Common myeloid progenitor, CD34-positive (primary cell): ENCODE results near the gene NUDC.

Source experiments
- CTCF ChIA-PET: fragments of 350-600 bp; sonication (Branson Sonifier 250); formaldehyde crosslinking; loops from one replicate; lab custom pipeline; 2021; ENCODE audit warnings: antibody characterized with exemption; lab: Charles Lee
- POLR2A ChIA-PET: fragments of 350-600 bp; sonication (Branson Sonifier 250); formaldehyde crosslinking; loops from one replicate; lab custom pipeline; 2021; ENCODE audit warnings: antibody characterized with exemption; lab: Charles Lee
- DNase-seq, 3 donors: peaks; one replicate each; pipeline versions ENCODE4 v3.0.0 to v3.0.0-alpha.2; 2013
- H3K27ac ChIP-seq, 2 experiments: 1 replicate in 1 of 2; 2 replicates in 1 of 2; pipeline ENCODE4 v1.7.0; 2013; ENCODE audit warnings: inconsistent platforms in 2 of 2, low read length in 2 of 2, mild to moderate bottlenecking in 2 of 2, low read depth in 1 of 2, moderate library complexity in 1 of 2; ENCODE audit not compliant: severe bottlenecking in 2 of 2, insufficient read depth in 1 of 2, poor library complexity in 1 of 2
- H3K27me3 ChIP-seq, 5 experiments: replicated peaks in 2 of 5; 1 replicate in 3 of 5; 2 replicates in 2 of 5; pipeline versions ENCODE4 v1.6.1 to v1.7.0; 2013; ENCODE audit warnings: low read length in 4 of 5, mild to moderate bottlenecking in 2 of 5, moderate library complexity in 2 of 5, inconsistent platforms in 1 of 5; ENCODE audit not compliant: insufficient read depth in 5 of 5, control insufficient read depth in 4 of 5
- H3K36me3 ChIP-seq, 4 experiments: 1 replicate in 2 of 4; 2 replicates in 2 of 4; pipeline versions ENCODE4 v1.6.1 to v1.7.0; 2013; ENCODE audit warnings: low read length in 3 of 4, control low read depth in 1 of 4, mild to moderate bottlenecking in 1 of 4; ENCODE audit not compliant: control insufficient read depth in 4 of 4, insufficient read depth in 4 of 4
- H3K4me1 ChIP-seq, 4 experiments: 1 replicate in 3 of 4; 2 replicates in 1 of 4; pipeline versions ENCODE4 v1.6.1 to v1.7.1; 2013; ENCODE audit warnings: low read length in 3 of 4, mild to moderate bottlenecking in 3 of 4, control low read depth in 1 of 4, inconsistent platforms in 1 of 4, moderate library complexity in 1 of 4; ENCODE audit not compliant: control insufficient read depth in 4 of 4, insufficient read depth in 4 of 4; ENCODE audit errors: control extremely low read depth in 1 of 4
- H3K4me3 ChIP-seq, 7 experiments: 1 replicate in 4 of 7; 2 replicates in 3 of 7; pipeline versions ENCODE4 v1.5.1 to v1.7.0; 2013; ENCODE audit warnings: mild to moderate bottlenecking in 7 of 7, low read length in 6 of 7, moderate library complexity in 6 of 7, inconsistent platforms in 2 of 7, low read depth in 2 of 7, control low read depth in 1 of 7; ENCODE audit not compliant: insufficient read depth in 4 of 7, control insufficient read depth in 1 of 7; ENCODE audit errors: extremely low read depth in 1 of 7
- H3K9me3 ChIP-seq, 5 experiments: 1 replicate in 4 of 5; 2 replicates in 1 of 5; pipeline versions ENCODE4 v1.6.1 to v1.7.1; 2013; ENCODE audit warnings: low read length in 4 of 5, mild to moderate bottlenecking in 2 of 5, inconsistent platforms in 1 of 5, low read depth in 1 of 5, moderate library complexity in 1 of 5; ENCODE audit not compliant: control insufficient read depth in 4 of 5, insufficient read depth in 2 of 5; ENCODE audit errors: control extremely low read depth in 1 of 5
- WGBS: methylation state at CpG from one replicate; pipeline ENCODE4 v1.1.5; 2013; ENCODE audit not compliant: insufficient coverage; 5-methylcytosine and 5-hydroxymethylcytosine counted together

The NUDC gene

GRCh38 chr1:26949266-26949925, 27.9 kb downstream of the NUDC start:
- Histone ChIP-seq H3K27me3 (no peaks in the 10 kb centered on the region), H3K4me3 (no peak overlapping the region), H3K9me3 (no peaks in the 10 kb centered on the region), H3K27ac (no peak overlapping the region), H3K36me3 (peaks cover 0 to 24% (median 17%) of the 10 kb centered on the region in 4 experiments), H3K4me1 (no peaks in the 10 kb centered on the region)
- WGBS: no CpG with 5 or more reads among the region's 1 CpG
- POLR2A ChIA-PET: no interaction called here
- CTCF ChIA-PET: interaction anchor here (0.5 kb wide), 1 partner anchor 326 kb away, joined by 3 read pairs; no protein-coding TSS in a partner anchor
- DNase-seq: no peak

DNA sequence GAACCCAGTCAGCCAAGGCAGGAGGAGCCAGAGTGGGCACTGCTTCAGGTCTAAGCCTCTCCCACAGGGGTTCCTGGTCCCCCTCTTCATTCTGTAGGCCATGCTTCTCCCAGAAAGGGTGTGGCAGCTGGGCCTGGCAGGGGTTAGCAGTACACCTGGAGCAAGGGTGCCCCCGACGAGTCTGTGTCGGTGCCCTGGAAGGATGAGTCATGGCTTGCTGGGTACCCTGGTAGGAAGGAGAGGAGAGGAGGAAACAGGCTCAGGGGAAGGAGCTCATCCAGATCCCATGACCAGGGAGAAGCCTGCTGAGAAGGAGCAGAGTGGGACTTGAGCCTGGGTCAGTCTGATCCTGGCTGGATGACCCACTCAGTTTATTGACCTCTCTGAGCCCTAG, 28.4 kb downstream of the NUDC start:
- Histone ChIP-seq H3K9me3 (no peaks in the 10 kb centered on the region), H3K27ac (no peak overlapping the region), H3K27me3 (no peaks in the 10 kb centered on the region), H3K4me1 (no peaks in the 10 kb centered on the region), H3K36me3 (peaks cover 0 to 22% (median 16%) of the 10 kb centered on the region in 4 experiments), H3K4me3 (no peak overlapping the region)
- ChIA-PET POLR2A (no interaction called here), CTCF (interaction anchor here (0.8 kb wide), 1 partner anchor 13 kb away, joined by 3 read pairs; no protein-coding TSS in a partner anchor)
- WGBS: 86% methylated on average over 1 of the region's 3 CpGs
- DNase-seq: no peak

DNA sequence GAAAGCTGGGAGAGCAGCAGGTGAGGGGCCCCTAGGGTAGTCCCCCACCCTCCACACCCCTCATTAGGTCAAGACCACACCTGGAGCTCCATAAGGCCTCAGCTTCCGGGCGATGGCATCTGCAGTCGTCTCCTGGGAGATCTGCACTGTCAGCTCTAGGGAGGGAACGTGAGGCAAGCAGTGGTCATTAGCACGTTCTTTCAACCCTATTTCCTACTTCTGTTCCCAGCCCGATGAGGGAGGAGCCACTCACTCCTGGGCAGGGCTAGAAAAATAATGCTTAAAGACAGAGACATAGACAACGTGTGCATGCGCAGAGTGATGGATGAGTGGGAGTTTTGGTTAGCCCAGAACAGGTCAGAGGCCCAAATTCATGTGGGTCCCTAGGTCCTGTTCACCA, 29.1 kb downstream of the NUDC start:
- Histone ChIP-seq H3K9me3 (no peaks in the 10 kb centered on the region), H3K4me1 (no peaks in the 10 kb centered on the region), H3K27me3 (no peaks in the 10 kb centered on the region), H3K36me3 (peaks cover 0 to 16% (median 11%) of the 10 kb centered on the region in 4 experiments), H3K27ac (no peak overlapping the region), H3K4me3 (no peak overlapping the region)
- WGBS: 87% methylated on average over 8 of the region's 8 CpGs
- DNase-seq: no peak
- ChIA-PET CTCF (interaction anchor here (0.8 to 1.1 kb wide), 2 partner anchors 12 to 68 kb away, joined by 3 read pairs; no protein-coding TSS in a partner anchor), POLR2A (interaction anchor here (0.6 kb wide), 1 partner anchor 418 kb away, joined by 3 read pairs; no protein-coding TSS in a partner anchor)

GRCh38 chr1:26951216-26951615, 29.7 kb downstream of the NUDC start:
- WGBS: 98% methylated on average over 14 of the region's 14 CpGs

DNA sequence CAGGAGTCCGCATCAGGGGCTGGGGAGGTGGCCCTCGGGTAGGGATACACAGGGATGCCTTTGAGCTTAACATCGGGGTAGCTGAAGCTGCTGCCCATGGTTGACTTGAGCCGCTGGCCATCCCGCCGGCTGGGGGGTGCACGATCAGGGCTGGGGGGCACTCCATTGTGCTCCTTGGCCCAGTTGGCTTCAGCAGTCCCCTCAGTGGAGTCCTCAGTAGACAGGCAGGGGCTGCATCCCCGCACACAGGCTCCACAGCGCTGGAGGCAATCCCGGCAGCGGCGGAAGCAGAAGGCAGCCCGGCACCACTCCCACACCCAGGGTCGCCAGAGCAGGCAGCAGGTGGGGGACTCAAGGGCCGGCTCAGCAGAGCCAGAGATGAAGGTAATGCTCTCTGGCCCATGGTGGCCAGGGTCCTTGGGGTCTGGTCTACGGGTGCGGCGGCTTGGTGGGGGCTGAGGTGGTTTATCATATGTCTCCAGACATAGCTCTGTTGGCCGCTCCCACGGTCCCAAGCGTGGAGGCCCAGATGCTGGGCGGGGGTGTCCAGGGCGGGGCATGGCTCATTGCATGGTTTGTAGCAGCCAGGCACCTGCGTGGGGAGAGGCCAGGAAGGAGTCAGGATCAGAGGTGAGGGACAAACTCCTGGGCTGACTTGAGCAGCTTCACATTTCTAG, 30.4 kb downstream of the NUDC start:
- peaks cover 2 to 10% (median 6%) of the 10 kb centered on the region in 5 experiments for H3K9me3 ChIP-seq
- DNase-seq: no peak
- H3K27ac ChIP-seq: no peak overlapping the region
- ChIA-PET POLR2A (no interaction called here), CTCF (interaction anchor here (0.6 kb wide), 1 partner anchor 8 kb away, joined by 3 read pairs; no protein-coding TSS in a partner anchor)
- 93% methylated on average over 19 of the region's 24 CpGs for WGBS
- no peaks in the 10 kb centered on the region for H3K4me1 ChIP-seq
- H3K36me3 ChIP-seq: peaks cover 0 to 3% (median 3%) of the 10 kb centered on the region in 4 experiments
- H3K4me3 ChIP-seq: no peak overlapping the region
- peaks cover 0 to 7% (median 2%) of the 10 kb centered on the region in 5 experiments for H3K27me3 ChIP-seq

More at GRCh38 chr1:26951216-26951615, 29.7 kb downstream of the NUDC start:
- no peak for DNase-seq
- CTCF ChIA-PET: interaction anchor here (1.1 kb wide), 1 partner anchor 68 kb away, joined by 3 read pairs; no protein-coding TSS in a partner anchor
- POLR2A ChIA-PET: no interaction called here
- H3K27ac ChIP-seq: no peak overlapping the region
- H3K9me3 ChIP-seq: peaks cover under 1 to 5% (median 4%) of the 10 kb centered on the region in 5 experiments
- H3K27me3 ChIP-seq: peaks cover 0 to 2% (median 0%) of the 10 kb centered on the region in 5 experiments
- H3K36me3 ChIP-seq: peaks cover 0 to 10% (median 6%) of the 10 kb centered on the region in 4 experiments
- H3K4me1 ChIP-seq: no peaks in the 10 kb centered on the region
- no peak overlapping the region for H3K4me3 ChIP-seq

DNA sequence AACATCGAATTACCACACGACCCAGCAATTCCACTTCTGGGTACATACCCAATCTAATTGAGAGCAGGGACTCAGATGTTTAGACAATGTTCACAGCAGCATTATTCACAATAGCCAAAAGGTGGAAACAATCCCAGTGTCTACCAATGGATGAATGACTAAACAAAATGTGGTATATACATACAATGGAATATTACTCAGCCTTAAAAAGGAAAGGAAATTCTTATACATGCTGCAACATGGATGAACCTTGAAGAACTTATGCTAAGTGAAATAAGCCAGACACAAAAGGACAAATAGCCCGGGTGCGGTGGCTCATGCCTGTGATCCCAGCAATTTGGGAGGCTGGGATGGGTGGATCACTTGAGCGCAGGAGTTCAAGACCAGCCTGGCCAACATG, 31.8 kb downstream of the NUDC start:
- H3K4me1 ChIP-seq: no peaks in the 10 kb centered on the region
- H3K4me3 ChIP-seq: no peak overlapping the region
- DNase-seq: no peak
- POLR2A ChIA-PET: no interaction called here
- peaks cover 2 to 10% (median 6%) of the 10 kb centered on the region in 5 experiments for H3K9me3 ChIP-seq
- 100% methylated on average over 4 of the region's 5 CpGs for WGBS
- H3K27ac ChIP-seq: no peak overlapping the region
- CTCF ChIA-PET: no interaction called here
- H3K36me3 ChIP-seq: no peaks in the 10 kb centered on the region
- peaks cover 0 to 17% (median 8%) of the 10 kb centered on the region in 5 experiments for H3K27me3 ChIP-seq
